OCI-LY7 (cell line): ENCODE results near the gene COX14.

ENCODE experiments used
- EZH2phosphoT487 ChIP-seq: fragments of 200-600 bp; sonication (generic); IDR thresholded peaks from 2 replicates; pipeline ENCODE4 v1.6.1; 2018; ENCODE audit warnings: low read depth, borderline replicate concordance, mild to moderate bottlenecking, mixed run types, antibody characterized with exemption, low read length, moderate library complexity, mixed read lengths
- TF ChIP-seq, protein P1 (sequence below): fragments of 200-600 bp; sonication (generic); conservative IDR thresholded peaks from 2 replicates; pipeline ENCODE4 v1.5.1; 2014; ENCODE audit warnings: mild to moderate bottlenecking, antibody characterized with exemption, low read length, moderate library complexity, mixed read lengths

GRCh38 chr12:50079771-50080170 is 32.3 kb upstream of the COX14 start:
- TF ChIP-seq, protein P1, sequence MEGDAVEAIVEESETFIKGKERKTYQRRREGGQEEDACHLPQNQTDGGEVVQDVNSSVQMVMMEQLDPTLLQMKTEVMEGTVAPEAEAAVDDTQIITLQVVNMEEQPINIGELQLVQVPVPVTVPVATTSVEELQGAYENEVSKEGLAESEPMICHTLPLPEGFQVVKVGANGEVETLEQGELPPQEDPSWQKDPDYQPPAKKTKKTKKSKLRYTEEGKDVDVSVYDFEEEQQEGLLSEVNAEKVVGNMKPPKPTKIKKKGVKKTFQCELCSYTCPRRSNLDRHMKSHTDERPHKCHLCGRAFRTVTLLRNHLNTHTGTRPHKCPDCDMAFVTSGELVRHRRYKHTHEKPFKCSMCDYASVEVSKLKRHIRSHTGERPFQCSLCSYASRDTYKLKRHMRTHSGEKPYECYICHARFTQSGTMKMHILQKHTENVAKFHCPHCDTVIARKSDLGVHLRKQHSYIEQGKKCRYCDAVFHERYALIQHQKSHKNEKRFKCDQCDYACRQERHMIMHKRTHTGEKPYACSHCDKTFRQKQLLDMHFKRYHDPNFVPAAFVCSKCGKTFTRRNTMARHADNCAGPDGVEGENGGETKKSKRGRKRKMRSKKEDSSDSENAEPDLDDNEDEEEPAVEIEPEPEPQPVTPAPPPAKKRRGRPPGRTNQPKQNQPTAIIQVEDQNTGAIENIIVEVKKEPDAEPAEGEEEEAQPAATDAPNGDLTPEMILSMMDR = no peak
- no peak for TF ChIP-seq EZH2phosphoT487
